ENCODE data around the gene ZNF217.
"Not testable (repeated sequence)": the region's sequence is repeated elsewhere in the genome, so short reads cannot be mapped to it uniquely, and the experiment has no call there.

Gene ZNF217

GRCh38 chr20:53562104-53562764 lies 31.4 kb downstream of the ZNF217 start:
- DNase-seq = not testable (repeated sequence)

- no peak for DNase-seq
These were observed 32.1 kb downstream of the ZNF217 start for GRCh38 chr20:53561505-53561904.

GRCh38 chr20:53559816-53560215 lies 33.8 kb downstream of the ZNF217 start:
- DNase-seq = no peak

GRCh38 chr20:53557130-53557529 lies 36.5 kb downstream of the ZNF217 start:
- DNase-seq = no peak

- no peak for DNase-seq
These were observed 37.3 kb downstream of the ZNF217 start for GRCh38 chr20:53556267-53556897.

GRCh38 chr20:53555816-53556215 lies 37.8 kb downstream of the ZNF217 start:
- DNase-seq = no peak

- no peak for DNase-seq
These were observed 38.6 kb downstream of the ZNF217 start for GRCh38 chr20:53555081-53555480.

- not testable (repeated sequence) for DNase-seq
These were observed 41.1 kb downstream of the ZNF217 start for GRCh38 chr20:53552572-53552893.

GRCh38 chr20:53551719-53552571 lies 41.7 kb downstream of the ZNF217 start:
- DNase-seq = not testable (repeated sequence)

- DNase-seq = no peak
These were observed 43.1 kb downstream of the ZNF217 start for GRCh38 chr20:53550280-53551187.

GRCh38 chr20:53547664-53548239 lies 45.9 kb downstream of the ZNF217 start:
- peak in 2 of 5 donors; percentile 18 to 49 for DNase-seq

GRCh38 chr20:53539516-53539915 lies 54.1 kb downstream of the ZNF217 start:
- DNase-seq = no peak

- not testable (repeated sequence) for DNase-seq
These were observed 57.3 kb downstream of the ZNF217 start for GRCh38 chr20:53536382-53536781.

GRCh38 chr20:53535878-53536277 lies 57.8 kb downstream of the ZNF217 start:
- DNase-seq = no peak

GRCh38 chr20:53534037-53534436 lies 59.6 kb downstream of the ZNF217 start:
- DNase-seq = no peak

GRCh38 chr20:53533500-53533899 lies 60.1 kb downstream of the ZNF217 start:
- DNase-seq = no peak

GRCh38 chr20:53532654-53533312 lies 60.9 kb downstream of the ZNF217 start:
- not testable (repeated sequence) for DNase-seq

- DNase-seq = no peak
These were observed 63.2 kb downstream of the ZNF217 start for GRCh38 chr20:53530440-53530839.

- DNase-seq = no peak
These were observed 64.0 kb downstream of the ZNF217 start for GRCh38 chr20:53529658-53530057.

- DNase-seq = no peak
These were observed 66.4 kb downstream of the ZNF217 start for GRCh38 chr20:53527196-53527595.

- no peak for DNase-seq
These were observed 68.9 kb downstream of the ZNF217 start for GRCh38 chr20:53524589-53525312.
